Stimulated activated naive CD8-positive, alpha-beta T cell treated with anti-CD3 and anti-CD28 coated beads, Interleukin-15, amount 100 ng/mL, for 72 hours (primary cell): ENCODE data around the gene NFILZ.
"Not testable (repeated sequence)": the region's sequence is repeated elsewhere in the genome, so short reads cannot be mapped to it uniquely, and the experiment has no call there.

Experiments used
- ATAC-seq: fragments of 150-1000 bp; cut with Tn5 transposase; 2 replicates; pipeline ENCODE4 v1.10.0; 2021; ENCODE audit warnings: mild to moderate bottlenecking, moderate library complexity
- DNase-seq, 2 donors: peaks; one replicate each; pipeline ENCODE4 v3.0.0; 2021 to 2022
- H3K27ac Mint-ChIP-seq, 2 donors: one replicate each; pipeline ENCODE4 v1.8.0; 2022; ENCODE audit warnings: mild to moderate bottlenecking in 2 of 2, mixed read lengths in 2 of 2, moderate library complexity in 2 of 2
- H3K27me3 Mint-ChIP-seq: one replicate; pipeline ENCODE4 v1.8.0; 2022; ENCODE audit warnings: mixed read lengths
- H3K4me1 Mint-ChIP-seq: one replicate; pipeline ENCODE4 v1.8.0; 2022; ENCODE audit warnings: mild to moderate bottlenecking, mixed read lengths
- H3K4me3 Mint-ChIP-seq, 2 donors: one replicate each; pipeline ENCODE4 v1.8.0; 2022; ENCODE audit warnings: mild to moderate bottlenecking in 2 of 2, mixed read lengths in 2 of 2, moderate library complexity in 1 of 2
- H3K9me3 Mint-ChIP-seq, 2 donors: one replicate each; pipeline ENCODE4 v1.8.0; 2022; ENCODE audit warnings: mixed read lengths in 2 of 2

The NFILZ gene

DNA sequence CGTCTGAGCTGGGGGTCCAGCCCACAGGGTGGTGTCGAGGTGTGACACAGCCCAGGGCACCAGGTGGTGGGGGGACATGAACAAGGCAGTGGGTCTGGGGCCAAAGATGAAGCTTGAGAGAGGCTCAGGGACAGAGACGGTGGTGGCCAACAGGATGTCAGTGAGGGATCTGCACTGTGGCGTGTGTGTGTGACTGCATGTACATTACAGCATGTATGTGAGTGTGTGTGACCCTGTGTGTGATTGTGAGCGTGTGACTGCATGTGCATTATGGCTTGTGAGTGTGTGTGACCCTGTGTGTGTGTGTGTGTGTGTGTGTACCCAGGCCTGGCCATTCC is 21.5 kb upstream of the NFILZ start:
- Mint-ChIP-seq H3K9me3 (peaks cover 0 to 9% of the 10 kb centered on the region in 2 donors), H3K4me1 (peaks cover 49% of the 10 kb centered on the region), H3K4me3 (peak overlapping the region; percentile 86 to 89), H3K27me3 (no peaks in the 10 kb centered on the region), H3K27ac (peak overlapping the region; percentile 17 to 67)
- ATAC-seq (peak; percentile 24), DNase-seq (no peak)

DNA sequence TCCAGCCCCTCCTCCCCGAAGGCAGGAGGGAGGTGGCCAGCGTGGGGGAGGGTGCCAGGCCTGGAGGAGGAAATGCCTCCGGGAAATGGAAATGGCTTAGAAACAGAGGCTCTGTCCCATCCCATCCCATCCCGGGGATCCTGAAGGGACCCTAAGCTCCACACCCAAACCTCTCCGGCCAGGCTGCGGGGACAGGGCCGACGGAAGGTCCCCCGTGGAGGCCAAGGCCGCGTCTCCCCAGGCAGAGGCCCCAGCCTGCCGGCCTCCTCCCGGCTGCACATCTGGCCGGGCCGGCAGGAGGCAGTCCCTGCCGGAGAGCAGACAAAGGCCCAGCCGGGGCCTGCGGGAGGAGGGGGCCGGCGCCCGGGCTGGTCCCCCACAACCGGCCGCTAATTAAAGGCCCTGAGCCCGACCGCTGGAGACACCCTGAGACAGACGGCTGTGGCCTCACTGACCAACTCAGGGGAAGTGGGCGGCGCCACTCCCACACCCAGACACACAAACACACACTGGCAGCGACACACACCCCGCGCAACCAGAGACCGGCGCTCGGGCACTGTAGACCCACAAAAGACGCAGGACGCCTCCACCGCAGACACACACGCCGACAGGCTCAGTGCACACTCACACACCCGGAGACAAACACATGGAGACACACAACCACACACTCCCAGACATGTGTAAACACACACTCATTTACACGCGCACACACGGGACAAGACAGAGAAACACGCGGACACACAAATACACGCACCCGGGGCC is 21.0 kb upstream of the NFILZ start:
- H3K4me1 Mint-ChIP-seq: peaks cover 49% of the 10 kb centered on the region
- DNase-seq (peak; percentile 39 to 43), ATAC-seq (peak; percentile 57)
- peak overlapping the region; percentile 86 to 89 for H3K4me3 Mint-ChIP-seq
- peak overlapping the region; percentile 67 to 94 for H3K27ac Mint-ChIP-seq
- H3K9me3 Mint-ChIP-seq: peaks cover 0 to 9% of the 10 kb centered on the region in 2 donors
- no peaks in the 10 kb centered on the region for H3K27me3 Mint-ChIP-seq

DNA sequence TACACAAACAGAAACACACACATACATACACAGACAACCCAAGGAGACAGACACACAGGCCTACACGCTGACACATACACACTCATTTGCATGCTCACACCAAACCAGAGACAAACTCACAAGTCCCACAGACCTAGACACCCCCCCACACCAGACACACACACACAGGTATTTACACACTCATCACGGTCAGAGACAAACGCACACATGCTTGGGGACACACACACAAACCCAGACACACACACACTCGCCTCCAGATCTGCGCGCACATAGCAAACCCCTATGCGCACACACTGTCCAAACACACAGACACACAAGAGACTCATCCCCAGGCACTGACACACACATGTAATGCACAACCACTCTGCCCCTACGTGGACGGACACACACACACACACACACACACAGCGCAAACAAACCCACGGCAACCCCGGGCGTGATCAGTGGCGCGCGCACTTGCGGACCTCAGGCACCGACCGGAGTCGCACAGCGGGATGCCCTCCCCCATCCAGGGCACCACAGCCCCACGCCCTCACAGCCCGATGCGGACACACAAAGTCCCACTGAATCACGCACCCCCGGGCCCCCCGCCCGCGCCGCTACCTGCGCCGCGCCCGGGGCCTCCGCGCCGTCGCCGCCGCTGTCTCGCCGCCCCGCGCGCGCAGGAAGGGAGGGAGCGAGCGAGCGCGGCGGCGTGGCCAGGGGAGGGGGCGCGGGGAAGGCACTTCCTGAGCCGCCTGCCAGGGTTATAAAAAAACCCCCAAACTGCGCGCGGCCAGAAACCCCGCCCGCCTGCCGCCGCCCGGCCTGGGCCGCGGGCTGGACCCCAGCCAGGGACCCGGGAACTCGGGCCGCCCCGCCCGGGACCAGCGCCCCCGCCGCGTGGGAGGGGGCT is 20.1 kb upstream of the NFILZ start, which contains the start of gene ADAMTS10:
ADAMTS10 (minus strand) TSS at position 675 of the 895 bp plus-strand sequence. CDS start 5,005 bp downstream, outside the sequence.
- peak within 1 kb of the TSS; percentile 86 to 89 for H3K4me3 Mint-ChIP-seq
- no peaks in the 10 kb centered on the region for H3K27me3 Mint-ChIP-seq
- peaks cover 0 to 2% of the 10 kb centered on the region in 2 donors for H3K9me3 Mint-ChIP-seq
- DNase-seq: peak; percentile 39 to 43
- peaks cover 55% of the 10 kb centered on the region for H3K4me1 Mint-ChIP-seq
- peak; percentile 52 for ATAC-seq
- peak within 1 kb of the TSS; percentile 57 to 94 for H3K27ac Mint-ChIP-seq

DNA sequence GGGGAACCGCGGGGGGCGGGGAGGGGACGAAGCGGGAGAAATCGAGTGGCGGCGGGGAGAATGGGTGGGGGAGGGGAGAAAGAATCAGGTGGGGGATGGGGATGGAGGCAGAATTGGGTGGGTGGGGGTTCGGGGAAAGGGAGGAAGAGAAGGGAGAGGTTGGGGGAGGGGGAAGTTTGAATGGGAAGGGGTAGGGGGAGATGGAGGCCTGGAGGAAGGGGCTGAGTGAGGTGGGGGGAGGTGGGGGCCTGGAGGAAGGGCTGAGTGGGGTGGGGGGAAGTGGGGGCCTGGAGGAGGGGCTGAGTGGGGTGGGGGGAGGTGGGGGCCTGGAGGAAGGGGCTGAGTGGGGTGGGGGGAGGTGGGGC is 19.5 kb upstream of the NFILZ start:
- no peak for DNase-seq
- Mint-ChIP-seq H3K27ac (no peak overlapping the region), H3K9me3 (no peaks in the 10 kb centered on the region), H3K4me3 (no peak overlapping the region), H3K27me3 (no peaks in the 10 kb centered on the region), H3K4me1 (peaks cover 61% of the 10 kb centered on the region)
- no peak for ATAC-seq

DNA sequence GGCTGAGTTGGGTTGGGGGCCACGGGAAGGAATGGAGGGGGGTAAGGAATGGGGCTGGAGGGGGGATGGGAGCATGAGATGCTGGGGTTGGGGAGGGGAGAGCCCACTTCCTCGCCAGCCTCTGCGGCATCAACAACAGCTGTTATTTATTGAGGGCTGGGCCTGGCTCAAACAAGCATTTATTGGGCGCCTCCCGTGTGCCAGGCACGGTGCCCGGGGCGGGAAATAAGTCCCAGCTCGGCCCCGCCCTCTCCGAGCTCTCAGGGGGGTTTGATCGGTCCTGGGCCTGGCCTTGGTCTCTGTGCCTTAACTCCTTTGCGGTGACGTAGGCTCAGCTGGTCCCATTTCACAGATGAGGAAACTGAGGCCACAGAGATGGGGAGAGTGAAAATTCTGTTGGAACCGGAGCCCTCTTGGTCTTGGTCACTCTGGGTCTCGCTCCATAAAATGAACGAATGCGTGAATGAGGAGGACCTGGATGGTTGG is 19.0 kb upstream of the NFILZ start:
- Mint-ChIP-seq H3K4me1 (peaks cover 63% of the 10 kb centered on the region), H3K27ac (no peak overlapping the region), H3K27me3 (no peaks in the 10 kb centered on the region), H3K9me3 (no peaks in the 10 kb centered on the region), H3K4me3 (peak overlapping the region; percentile 48 to 65)
- no peak for ATAC-seq
- DNase-seq: peak; percentile 15 to 31

DNA sequence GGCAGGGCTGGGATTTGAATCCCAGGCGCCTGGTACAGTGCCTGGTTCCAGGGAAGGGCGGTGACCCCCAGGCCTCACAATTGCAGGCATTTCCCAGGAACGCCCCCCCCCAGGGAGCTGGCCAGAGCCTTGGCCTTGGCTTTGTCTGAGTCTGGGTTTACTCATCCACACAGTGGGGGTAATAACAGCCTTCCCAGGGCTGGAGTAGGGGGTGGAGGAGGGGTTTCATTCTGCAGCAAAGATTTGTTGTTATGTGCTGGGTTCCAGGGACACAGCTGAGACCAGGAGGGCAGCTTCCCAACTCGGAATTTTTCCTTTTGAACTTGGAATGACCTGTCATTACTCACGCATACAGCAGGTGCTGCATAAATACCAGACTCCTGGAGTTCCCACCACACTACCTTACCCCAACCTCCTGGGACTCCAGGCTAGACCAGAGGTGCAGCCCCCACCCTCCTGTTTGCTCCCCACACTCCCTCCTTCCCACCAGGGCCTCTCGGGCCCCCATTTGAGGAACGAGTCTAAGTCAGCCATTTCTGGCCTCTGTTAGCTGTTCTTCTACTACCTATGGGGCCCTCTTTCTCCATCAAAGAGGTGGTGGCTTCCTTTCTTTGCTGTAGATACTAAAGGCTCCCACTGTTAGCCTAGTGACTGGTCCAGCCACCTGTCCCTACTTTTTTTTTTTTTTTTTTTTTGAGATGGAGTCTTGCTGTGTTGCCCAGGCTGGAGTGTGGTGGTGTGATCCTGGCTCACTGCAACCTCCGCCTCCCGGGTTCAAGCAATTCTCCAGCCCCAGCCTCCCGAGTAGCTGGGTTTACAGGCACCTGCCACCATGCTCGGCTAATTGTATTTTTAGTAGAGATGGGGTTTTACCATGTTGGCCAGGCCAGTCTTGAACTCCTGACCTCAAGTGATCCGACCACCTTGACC is 18.3 kb upstream of the NFILZ start:
- Mint-ChIP-seq H3K4me3 (peak overlapping the region; percentile 43 to 48), H3K27me3 (no peaks in the 10 kb centered on the region), H3K4me1 (peaks cover 63% of the 10 kb centered on the region), H3K9me3 (no peaks in the 10 kb centered on the region), H3K27ac (peak overlapping the region; percentile 28 to 82)
- DNase-seq (peak in 1 of 2 donors; percentile 33), ATAC-seq (peak; percentile 19)

DNA sequence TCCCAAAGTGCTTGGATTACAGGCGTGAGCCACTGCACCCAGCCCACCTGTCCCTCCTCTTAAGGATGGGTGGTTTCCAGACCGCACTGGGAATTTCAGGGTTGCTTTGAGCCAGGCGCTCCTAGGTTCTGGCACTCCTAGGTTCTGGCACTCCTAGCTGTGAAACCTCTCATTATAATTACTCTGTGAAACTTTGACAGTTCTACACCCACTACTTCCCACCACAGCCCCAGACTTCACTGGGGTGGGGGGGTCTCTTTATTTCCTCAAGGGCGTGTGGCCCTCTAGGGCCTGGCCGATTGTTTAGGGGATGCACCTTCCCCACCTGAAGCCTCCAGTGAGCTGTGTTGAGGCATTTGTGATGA is 17.6 kb upstream of the NFILZ start:
- peak; percentile 42 for ATAC-seq
- Mint-ChIP-seq H3K9me3 (no peaks in the 10 kb centered on the region), H3K4me3 (peak overlapping the region; percentile 26 to 43), H3K27ac (no peak overlapping the region), H3K4me1 (peaks cover 59% of the 10 kb centered on the region), H3K27me3 (no peaks in the 10 kb centered on the region)
- peak; percentile 42 to 45 for DNase-seq

DNA sequence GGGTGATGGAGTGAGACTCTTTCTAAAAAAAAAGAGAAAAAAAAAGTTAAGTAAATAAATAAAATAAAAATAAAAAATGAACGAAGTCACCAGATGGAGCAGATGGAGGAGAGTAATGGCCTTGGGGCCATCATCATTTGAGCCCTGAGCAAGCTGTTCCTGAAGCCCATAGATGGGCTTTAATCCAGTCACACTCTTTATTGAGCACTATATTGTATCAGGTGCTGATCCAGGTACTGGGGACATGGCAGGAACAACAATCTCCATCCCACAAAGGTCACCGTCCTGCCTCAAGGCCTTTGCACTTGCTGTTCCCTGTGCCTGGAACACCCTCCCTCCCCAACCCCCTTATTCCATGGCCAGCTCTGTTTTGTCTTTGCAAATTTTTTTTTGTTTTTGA is 16.0 kb upstream of the NFILZ start:
- DNase-seq (no peak), ATAC-seq (no peak)
- Mint-ChIP-seq H3K9me3 (no peaks in the 10 kb centered on the region), H3K4me1 (peaks cover 43% of the 10 kb centered on the region), H3K4me3 (no peak overlapping the region), H3K27me3 (no peaks in the 10 kb centered on the region), H3K27ac (no peak overlapping the region)

DNA sequence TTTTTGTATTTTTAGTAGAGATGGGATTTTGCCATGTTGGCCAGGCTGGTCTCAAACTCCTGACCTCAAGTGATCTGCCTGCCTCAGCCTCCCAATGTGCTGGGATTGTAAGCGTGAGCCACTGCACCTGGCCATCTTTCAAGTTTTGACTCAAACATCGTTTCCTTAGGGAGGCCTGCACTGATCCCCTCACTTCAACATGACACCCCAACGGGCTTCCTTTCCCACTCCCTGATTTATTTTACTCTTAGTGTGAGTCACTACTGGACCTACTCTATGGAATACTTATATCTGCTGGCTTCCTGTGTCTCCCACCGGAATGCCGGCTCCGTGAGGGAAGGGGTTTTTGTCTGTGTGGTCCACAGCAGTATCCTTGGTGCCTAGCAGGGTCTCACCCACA is 15.4 kb upstream of the NFILZ start:
- ATAC-seq (no peak), DNase-seq (no peak)
- no peaks in the 10 kb centered on the region for H3K27me3 Mint-ChIP-seq
- no peak overlapping the region for H3K27ac Mint-ChIP-seq
- H3K9me3 Mint-ChIP-seq: no peaks in the 10 kb centered on the region
- H3K4me3 Mint-ChIP-seq: no peak overlapping the region
- H3K4me1 Mint-ChIP-seq: peaks cover 37% of the 10 kb centered on the region

DNA sequence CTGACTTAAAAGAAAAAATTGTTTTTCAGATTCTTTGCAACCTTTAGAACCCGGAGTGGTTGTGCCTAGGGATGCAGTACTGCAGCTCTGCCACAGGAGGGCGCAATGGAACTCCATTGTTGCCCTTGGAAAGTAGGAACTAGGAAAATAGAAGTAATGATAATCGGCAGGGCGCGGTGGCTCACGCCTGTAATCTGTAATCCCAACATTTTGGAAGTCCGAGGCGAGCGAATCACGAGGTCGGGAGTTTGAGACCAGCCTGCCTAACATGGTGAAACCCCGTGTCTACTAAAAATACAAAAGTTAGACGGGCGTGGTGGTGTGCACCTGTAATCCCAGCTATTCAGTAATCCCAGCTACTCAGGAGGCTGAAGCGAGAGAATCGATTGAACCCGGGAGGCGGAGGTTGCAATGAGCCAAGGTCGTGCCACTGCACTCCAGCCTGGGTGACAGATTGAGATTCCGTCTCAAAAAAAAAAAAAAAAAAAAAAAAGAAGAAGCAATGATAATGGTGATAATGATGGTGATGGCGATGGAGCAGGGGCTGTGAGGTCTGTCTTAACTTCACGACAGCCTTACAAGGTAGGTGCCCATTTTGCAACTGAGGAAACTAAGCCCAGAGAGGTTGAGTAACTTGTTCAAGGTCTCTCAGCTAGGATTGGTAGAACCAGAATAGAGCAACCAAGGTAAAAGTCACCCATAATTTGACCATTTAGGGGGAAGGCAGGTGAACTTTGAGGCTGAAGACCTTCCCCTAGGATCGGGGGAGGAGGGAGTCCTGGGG is 14.4 kb upstream of the NFILZ start:
- no peak overlapping the region for H3K27ac Mint-ChIP-seq
- H3K4me1 Mint-ChIP-seq: peaks cover 32% of the 10 kb centered on the region
- DNase-seq: peak; percentile 59 to 60
- H3K4me3 Mint-ChIP-seq: peak overlapping the region in 1 of 2 donors; percentile 54
- no peaks in the 10 kb centered on the region for H3K9me3 Mint-ChIP-seq
- no peaks in the 10 kb centered on the region for H3K27me3 Mint-ChIP-seq
- peak; percentile 13 for ATAC-seq

DNA sequence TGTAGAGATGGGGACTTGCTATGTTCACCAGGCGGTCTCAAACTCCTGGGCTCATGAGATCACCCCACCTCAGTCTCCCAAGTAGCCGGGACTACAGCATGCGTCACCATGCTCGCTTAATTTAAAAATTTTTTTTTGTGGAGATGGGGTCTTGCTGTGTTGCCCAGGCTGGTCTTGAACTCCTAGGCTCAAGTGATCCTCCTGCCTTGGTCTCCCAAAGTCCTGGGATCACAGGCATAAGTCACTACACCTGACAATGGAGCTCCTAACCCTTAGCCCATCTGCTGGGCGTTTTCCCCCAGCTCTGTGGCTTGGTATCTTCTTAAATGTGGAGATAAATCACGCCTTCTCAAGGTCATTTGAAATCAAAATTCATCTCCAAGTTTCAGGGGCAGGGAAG is 13.6 kb upstream of the NFILZ start:
- Mint-ChIP-seq H3K9me3 (no peaks in the 10 kb centered on the region), H3K4me3 (no peak overlapping the region), H3K27ac (no peak overlapping the region), H3K27me3 (no peaks in the 10 kb centered on the region), H3K4me1 (peaks cover 26% of the 10 kb centered on the region)
- DNase-seq (no peak), ATAC-seq (no peak)

DNA sequence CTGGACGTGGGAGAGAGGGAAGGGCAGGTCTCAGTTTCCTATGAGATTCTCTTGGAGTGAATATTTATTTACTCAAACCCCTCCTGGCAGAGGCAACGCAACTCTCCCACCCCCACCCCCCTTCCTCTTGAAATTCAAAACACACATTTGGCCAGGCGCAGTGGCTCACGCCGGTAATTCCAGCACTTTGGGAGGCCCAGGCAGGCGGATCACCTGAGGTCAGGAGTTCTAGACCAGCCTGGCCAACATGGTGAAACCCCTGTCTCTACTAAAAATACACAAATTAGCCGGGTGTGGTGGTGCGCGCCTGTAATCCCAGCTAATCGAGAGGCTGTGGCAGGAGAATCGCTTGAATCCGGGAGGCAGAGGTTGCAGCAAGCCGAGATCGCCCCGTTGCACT is 13.1 kb upstream of the NFILZ start:
- not testable (repeated sequence) for H3K4me3 Mint-ChIP-seq, ATAC-seq, DNase-seq, H3K9me3 Mint-ChIP-seq, H3K27ac Mint-ChIP-seq, H3K27me3 Mint-ChIP-seq
- peaks cover 22% of the 10 kb centered on the region for H3K4me1 Mint-ChIP-seq

DNA sequence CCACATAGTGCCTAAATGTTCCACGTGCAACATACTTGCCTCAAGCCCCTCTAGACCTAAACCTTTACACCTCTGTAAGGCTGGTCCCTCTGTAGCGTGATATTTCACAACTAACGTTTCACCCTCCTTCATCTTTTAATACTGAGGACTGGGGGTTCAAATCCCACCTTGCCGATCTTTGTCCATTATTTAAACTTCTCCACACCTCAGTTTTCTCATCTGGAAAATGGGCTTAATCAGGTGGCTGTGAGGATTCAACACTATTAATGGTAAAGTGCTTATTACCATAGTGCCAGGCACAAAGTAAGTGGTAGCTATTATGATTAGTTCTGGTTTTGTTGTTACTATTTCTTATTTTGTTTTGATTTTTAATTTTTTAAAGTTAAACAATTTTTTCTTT is 12.4 kb upstream of the NFILZ start:
- Mint-ChIP-seq H3K27ac (no peak overlapping the region), H3K4me3 (no peak overlapping the region), H3K4me1 (peaks cover 15% of the 10 kb centered on the region), H3K9me3 (no peaks in the 10 kb centered on the region), H3K27me3 (no peaks in the 10 kb centered on the region)
- DNase-seq (no peak), ATAC-seq (no peak)

DNA sequence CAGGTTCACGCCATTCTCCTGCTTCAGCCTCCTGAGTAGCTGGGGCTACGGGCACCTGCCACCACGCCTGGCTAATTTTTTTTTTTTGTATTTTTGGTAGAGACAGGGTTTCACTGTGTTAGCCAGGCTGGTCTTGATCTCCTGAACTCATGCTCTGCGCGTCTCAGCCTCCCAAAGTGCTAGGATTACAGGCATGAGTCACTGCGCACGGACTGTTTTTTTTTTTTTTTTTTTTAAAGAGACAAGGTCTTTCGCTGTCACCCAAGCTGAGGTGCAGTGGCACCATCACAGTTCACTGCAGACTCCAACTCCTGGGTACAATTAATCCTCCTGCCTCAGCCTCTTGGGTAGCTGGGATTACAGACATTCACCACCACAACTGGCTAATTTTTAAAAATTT is 11.7 kb upstream of the NFILZ start:
- H3K4me1 Mint-ChIP-seq: peaks cover 13% of the 10 kb centered on the region
- no peaks in the 10 kb centered on the region for H3K27me3 Mint-ChIP-seq
- H3K9me3 Mint-ChIP-seq: no peaks in the 10 kb centered on the region
- H3K27ac Mint-ChIP-seq: no peak overlapping the region
- H3K4me3 Mint-ChIP-seq: no peak overlapping the region
- no peak for DNase-seq
- ATAC-seq: no peak
